ENCODE measurements around the gene OR2M2. TPM values are rescaled to one million over a fixed set of nuclear protein-coding genes. Genes with fewer than 3 reads are reported as not detected.
A peak's percentile ranks its signal among the peaks of the same experiment; 100 is the strongest.

OR2M2 gene
- total and polyA plus RNA-seq, 9 of the 15 experiments (the other 6 are each of a cell fraction or from before 2014, with no cell fraction given): not detected

DNA sequence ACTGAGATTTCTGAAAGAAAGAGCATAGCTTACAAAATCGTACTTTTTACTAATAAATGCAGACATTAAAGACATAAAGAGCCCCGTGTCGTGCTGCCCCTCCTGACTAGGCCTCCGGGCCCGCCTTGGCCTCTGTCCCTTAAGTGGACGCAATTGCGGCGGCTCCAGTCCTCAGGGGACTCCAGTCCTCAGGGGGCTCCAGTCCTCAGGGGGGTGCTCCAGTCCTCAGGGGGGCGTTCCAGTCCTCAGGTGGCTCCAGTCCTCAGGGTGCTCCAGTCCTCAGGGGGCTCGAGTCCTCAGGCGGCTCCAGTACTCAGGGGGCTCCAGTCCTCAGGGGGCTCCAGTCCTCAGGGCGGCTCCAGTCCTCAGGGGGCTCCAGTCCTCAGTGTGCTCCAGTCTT lies 10.6 kb upstream of the OR2M2 start:
- ATAC-seq (no peak), DNase-seq (ENCODE audit: extremely low read depth in 1 of 4, low spot score in 3 of 4) (no peak), FAIRE-seq (no peak)
- no TSS peak for BruUV-seq (replicated peaks)
- no peak overlapping the region for H3K27ac ChIP-seq (ENCODE audit: extremely low read depth, low read depth, low read length)
- no peaks in the 10 kb centered on the region for H4K20me1 ChIP-seq (replicated peaks; ENCODE audit: control insufficient read depth, insufficient read depth, low read length)
- no peak for TF ChIP-seq SAP30 (IDR thresholded peaks at IDR 0.05; ENCODE audit: borderline replicate concordance, insufficient read depth, low read depth, low read length, poor library complexity, severe bottlenecking)
- H3K4me3 ChIP-seq: no peak overlapping the region
- no peaks in the 10 kb centered on the region for H3K79me2 ChIP-seq (ENCODE audit: control insufficient read depth, insufficient read depth, low read length)
- in situ Hi-C loops (cut with MboI): no loop called here
- no peaks in the 10 kb centered on the region for H3K4me1 ChIP-seq (replicated peaks in 1 of 2; ENCODE audit: control insufficient read depth in 2 of 2, insufficient read depth in 2 of 2, low read length in 2 of 2)
- no peaks in the 10 kb centered on the region for H3K27me3 ChIP-seq (ENCODE audit: control insufficient read depth in 2 of 2, insufficient read depth in 2 of 2, low read length in 2 of 2)
- no peaks in the 10 kb centered on the region for H3K36me3 ChIP-seq (ENCODE audit: control insufficient read depth, insufficient read depth, low read length)
- H3K4me2 ChIP-seq (ENCODE audit: insufficient read depth, low read length): no peak overlapping the region
- CTCF ChIA-PET (ENCODE audit: low intra/inter-chr PET ratio): no interaction called here
- POLR2A ChIA-PET: no interaction called here
- H3K9me1 ChIP-seq (ENCODE audit: control insufficient read depth, insufficient read depth, low read length): no peaks in the 10 kb centered on the region
- no peak overlapping the region for H2AFZ ChIP-seq (ENCODE audit: low read depth, low read length)
- no peaks in the 10 kb centered on the region for H3K9me3 ChIP-seq (replicated peaks; ENCODE audit: control insufficient read depth, insufficient read depth, low read depth, low read length)
- H3K9ac ChIP-seq (ENCODE audit: insufficient read depth in 1 of 2, low read depth in 2 of 2, low read length in 2 of 2): no peak overlapping the region
- 0% methylated on average over 9 of the region's 12 CpGs for WGBS (ENCODE audit: insufficient coverage, low coverage, missing lambda C conversion rate)
- intact Hi-C loops (cut with micrococcal nuclease): no loop called here

DNA sequence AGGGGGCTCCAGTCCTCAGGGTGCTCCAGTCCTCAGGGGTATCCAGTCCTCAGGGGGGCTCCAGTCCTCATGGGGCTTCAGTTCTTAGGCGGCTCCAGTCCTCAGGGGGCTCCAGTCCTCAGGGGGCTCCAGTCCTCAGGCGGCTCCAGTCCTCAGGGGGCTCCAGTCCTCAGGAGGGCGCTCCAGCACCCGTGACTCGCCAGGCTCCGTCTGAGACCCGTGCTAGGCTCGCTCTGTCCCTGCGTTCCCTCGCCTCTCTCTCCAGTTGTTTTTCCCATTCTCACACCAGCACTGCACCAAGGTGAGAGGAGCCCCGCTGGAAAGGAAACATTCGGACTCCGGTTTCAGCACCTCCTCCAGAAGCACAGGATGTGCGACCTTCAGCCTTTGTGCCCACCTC lies 9.4 kb upstream of the OR2M2 start:
- no peaks in the 10 kb centered on the region for H4K20me1 ChIP-seq (replicated peaks; ENCODE audit: control insufficient read depth, insufficient read depth, low read length)
- H3K9me1 ChIP-seq (ENCODE audit: control insufficient read depth, insufficient read depth, low read length): no peaks in the 10 kb centered on the region
- H2AFZ ChIP-seq (ENCODE audit: low read depth, low read length): no peak overlapping the region
- POLR2A ChIA-PET: no interaction called here
- intact Hi-C loops (cut with micrococcal nuclease) (no loop called here), in situ Hi-C loops (cut with MboI) (no loop called here)
- H3K4me2 ChIP-seq (ENCODE audit: insufficient read depth, low read length): no peak overlapping the region
- CTCF ChIA-PET (ENCODE audit: low intra/inter-chr PET ratio): no interaction called here
- H3K27me3 ChIP-seq (ENCODE audit: control insufficient read depth in 2 of 2, insufficient read depth in 2 of 2, low read length in 2 of 2): no peaks in the 10 kb centered on the region
- H3K9me3 ChIP-seq (replicated peaks; ENCODE audit: control insufficient read depth, insufficient read depth, low read depth, low read length): no peaks in the 10 kb centered on the region
- WGBS (ENCODE audit: insufficient coverage, low coverage, missing lambda C conversion rate): 0% methylated on average over 11 of the region's 14 CpGs
- no TSS peak for BruUV-seq (replicated peaks)
- FAIRE-seq (no peak), ATAC-seq (no peak), DNase-seq (ENCODE audit: extremely low read depth in 1 of 4, low spot score in 3 of 4) (no peak)
- no peaks in the 10 kb centered on the region for H3K4me1 ChIP-seq (replicated peaks in 1 of 2; ENCODE audit: control insufficient read depth in 2 of 2, insufficient read depth in 2 of 2, low read length in 2 of 2)
- no peaks in the 10 kb centered on the region for H3K79me2 ChIP-seq (ENCODE audit: control insufficient read depth, insufficient read depth, low read length)
- H3K4me3 ChIP-seq: no peak overlapping the region
- no peak overlapping the region for H3K27ac ChIP-seq (ENCODE audit: extremely low read depth, low read depth, low read length)
- no peak for TF ChIP-seq MXI1 (IDR thresholded peaks at IDR 0.05; ENCODE audit: low read depth, low read length)
- 0 out of 2 replicates have a peak, but pooled peaks have one; percentile 38 for TF ChIP-seq ZBTB17 (CRISPR knock-in tag; IDR thresholded peaks at IDR 0.05)
- no peaks in the 10 kb centered on the region for H3K36me3 ChIP-seq (ENCODE audit: control insufficient read depth, insufficient read depth, low read length)
- no peak overlapping the region for H3K9ac ChIP-seq (ENCODE audit: insufficient read depth in 1 of 2, low read depth in 2 of 2, low read length in 2 of 2)
